ENCODE results near the gene CDC42EP1.

DNA sequence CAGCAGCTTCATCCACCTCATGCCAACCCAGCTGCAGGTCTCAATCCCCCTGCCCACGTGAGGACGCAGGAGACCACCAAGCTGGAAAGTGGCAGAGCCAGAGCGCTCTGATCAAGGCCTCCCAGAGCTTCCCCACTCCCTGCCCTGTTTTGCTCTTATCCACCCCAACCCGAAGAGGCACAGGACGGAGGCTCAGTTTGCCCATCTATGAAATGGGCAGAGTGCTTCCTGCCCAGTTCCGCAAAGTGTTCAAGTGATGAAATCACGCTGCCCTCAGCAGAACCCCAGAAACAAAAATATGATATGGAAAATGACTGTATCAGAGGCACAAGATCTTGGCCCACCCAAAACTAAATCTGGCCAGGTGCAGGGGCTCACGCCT is 11.7 kb downstream of the CDC42EP1 start:
- TF ChIP-seq, protein P1, sequence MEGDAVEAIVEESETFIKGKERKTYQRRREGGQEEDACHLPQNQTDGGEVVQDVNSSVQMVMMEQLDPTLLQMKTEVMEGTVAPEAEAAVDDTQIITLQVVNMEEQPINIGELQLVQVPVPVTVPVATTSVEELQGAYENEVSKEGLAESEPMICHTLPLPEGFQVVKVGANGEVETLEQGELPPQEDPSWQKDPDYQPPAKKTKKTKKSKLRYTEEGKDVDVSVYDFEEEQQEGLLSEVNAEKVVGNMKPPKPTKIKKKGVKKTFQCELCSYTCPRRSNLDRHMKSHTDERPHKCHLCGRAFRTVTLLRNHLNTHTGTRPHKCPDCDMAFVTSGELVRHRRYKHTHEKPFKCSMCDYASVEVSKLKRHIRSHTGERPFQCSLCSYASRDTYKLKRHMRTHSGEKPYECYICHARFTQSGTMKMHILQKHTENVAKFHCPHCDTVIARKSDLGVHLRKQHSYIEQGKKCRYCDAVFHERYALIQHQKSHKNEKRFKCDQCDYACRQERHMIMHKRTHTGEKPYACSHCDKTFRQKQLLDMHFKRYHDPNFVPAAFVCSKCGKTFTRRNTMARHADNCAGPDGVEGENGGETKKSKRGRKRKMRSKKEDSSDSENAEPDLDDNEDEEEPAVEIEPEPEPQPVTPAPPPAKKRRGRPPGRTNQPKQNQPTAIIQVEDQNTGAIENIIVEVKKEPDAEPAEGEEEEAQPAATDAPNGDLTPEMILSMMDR (IDR thresholded peaks at IDR 0.05 in 4 of 5, conservative IDR thresholded peaks at IDR 0.05 in 1 of 5), result no peak
- no peak for TF ChIP-seq POLR2A (IDR thresholded peaks at IDR 0.05)

Measured in gastrocnemius medialis (tissue), 4 donors.